Measurements from ENCODE around the gene NEU1. TPM values are rescaled to one million over a fixed set of nuclear protein-coding genes. Genes with fewer than 3 reads are reported as not detected.

The NEU1 gene
- total RNA-seq, 1 experiment from 2014 or later: 36.2 TPM

DNA sequence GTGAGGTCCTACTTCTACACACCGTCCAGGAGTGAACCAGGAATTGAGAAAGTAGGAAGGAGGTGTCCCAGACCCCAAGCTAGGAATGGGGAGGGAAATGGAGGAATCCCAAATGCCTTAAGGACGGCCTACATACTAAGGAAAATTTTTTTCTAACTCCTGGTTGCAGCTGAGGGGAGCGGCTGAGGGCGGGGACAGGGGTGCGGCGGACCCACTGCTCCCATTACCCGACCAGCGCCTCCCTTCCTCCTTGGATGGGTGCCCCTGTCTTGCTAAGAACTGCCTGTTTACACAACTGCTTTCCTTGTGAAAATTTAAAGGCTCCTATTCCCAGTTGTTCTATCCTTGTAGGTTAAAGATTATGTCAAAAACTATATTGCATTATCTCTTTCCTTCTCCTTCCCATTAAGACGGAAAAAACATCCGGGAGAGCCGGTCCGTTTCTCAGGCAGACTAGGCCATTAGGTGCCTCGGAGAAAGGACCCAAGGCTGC, 35.8 kb downstream of the NEU1 start:
- H3K23ac ChIP-seq (ENCODE audit: insufficient read length, low read depth, low read length): no peak overlapping the region
- H3K4me1 Mint-ChIP-seq: peaks cover 48 to 55% of the 10 kb centered on the region in 2 experiments
- H3K9me3 Mint-ChIP-seq: no peaks in the 10 kb centered on the region; a peak in 1 of 5 replicates
- TF ChIP-seq, protein P1, sequence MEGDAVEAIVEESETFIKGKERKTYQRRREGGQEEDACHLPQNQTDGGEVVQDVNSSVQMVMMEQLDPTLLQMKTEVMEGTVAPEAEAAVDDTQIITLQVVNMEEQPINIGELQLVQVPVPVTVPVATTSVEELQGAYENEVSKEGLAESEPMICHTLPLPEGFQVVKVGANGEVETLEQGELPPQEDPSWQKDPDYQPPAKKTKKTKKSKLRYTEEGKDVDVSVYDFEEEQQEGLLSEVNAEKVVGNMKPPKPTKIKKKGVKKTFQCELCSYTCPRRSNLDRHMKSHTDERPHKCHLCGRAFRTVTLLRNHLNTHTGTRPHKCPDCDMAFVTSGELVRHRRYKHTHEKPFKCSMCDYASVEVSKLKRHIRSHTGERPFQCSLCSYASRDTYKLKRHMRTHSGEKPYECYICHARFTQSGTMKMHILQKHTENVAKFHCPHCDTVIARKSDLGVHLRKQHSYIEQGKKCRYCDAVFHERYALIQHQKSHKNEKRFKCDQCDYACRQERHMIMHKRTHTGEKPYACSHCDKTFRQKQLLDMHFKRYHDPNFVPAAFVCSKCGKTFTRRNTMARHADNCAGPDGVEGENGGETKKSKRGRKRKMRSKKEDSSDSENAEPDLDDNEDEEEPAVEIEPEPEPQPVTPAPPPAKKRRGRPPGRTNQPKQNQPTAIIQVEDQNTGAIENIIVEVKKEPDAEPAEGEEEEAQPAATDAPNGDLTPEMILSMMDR (conservative IDR thresholded peaks at IDR 0.05): no peak
- H3K79me1 ChIP-seq (ENCODE audit: insufficient read depth, low read depth, low read length, poor library complexity, severe bottlenecking): no peaks in the 10 kb centered on the region
- H3K9me3 ChIP-seq (ENCODE audit: control insufficient read depth, low read depth, low read length): no peaks in the 10 kb centered on the region
- H3K9ac ChIP-seq (ENCODE audit: extremely low read depth, insufficient read length, low read length): peak overlapping the region; percentile 23
- H3K27ac ChIP-seq (ENCODE audit: insufficient read length, low read depth, low read length): peak overlapping the region; percentile 85
- no peak overlapping the region for H2BK120ac ChIP-seq (ENCODE audit: low read depth, low read length, poor library complexity, severe bottlenecking)
- H3K23me2 ChIP-seq (ENCODE audit: insufficient read length, low read depth, low read length, poor library complexity, severe bottlenecking): peaks cover 20% of the 10 kb centered on the region
- H3K4me3 Mint-ChIP-seq: peak overlapping the region; percentile 84 to 92
- H3K4me1 ChIP-seq (ENCODE audit: insufficient read depth, low read length): peaks cover 5% of the 10 kb centered on the region; the same call in 1 of the 2 replicates
- peak; percentile 76 for DNase-seq
- H2BK12ac ChIP-seq (ENCODE audit: insufficient read length, low read depth, low read length): no peak overlapping the region
- H2BK5ac ChIP-seq (ENCODE audit: insufficient read length, low read length): no peak overlapping the region
- no peak overlapping the region; the same call in 1 of the 2 replicates for H2BK15ac ChIP-seq (ENCODE audit: low read depth, low read length)
- no peak overlapping the region for H2BK20ac ChIP-seq (ENCODE audit: low read depth, low read length, poor library complexity, severe bottlenecking)
- peak overlapping the region; percentile 84 for H3K4me2 ChIP-seq (ENCODE audit: insufficient read depth, insufficient read length, low read length)
- H3K79me2 ChIP-seq (ENCODE audit: insufficient read depth, low read length): peaks cover 5% of the 10 kb centered on the region; the same call in 1 of the 2 replicates
- H3K56ac ChIP-seq (ENCODE audit: insufficient read length, low read depth, low read length): no peak overlapping the region
- H3K27me3 Mint-ChIP-seq (ENCODE audit: low read depth): peaks cover 4% of the 10 kb centered on the region
- H3K18ac ChIP-seq (ENCODE audit: insufficient read length, low read depth, low read length): peak overlapping the region; percentile 9
- H3K27me3 ChIP-seq (ENCODE audit: insufficient read depth, low read length): no peaks in the 10 kb centered on the region
- no peak overlapping the region for H2AK5ac ChIP-seq (ENCODE audit: insufficient read length, low read length)
- no peak overlapping the region for H4K8ac ChIP-seq (replicated peaks; ENCODE audit: insufficient read length, low read depth, low read length)
- peak overlapping the region; percentile 70; the same call in 1 of the 2 replicates for H3K14ac ChIP-seq (ENCODE audit: insufficient read depth, low read length)
- no peaks in the 10 kb centered on the region for H4K20me1 ChIP-seq (ENCODE audit: control insufficient read depth, insufficient read depth, insufficient read length)
- H3K4ac ChIP-seq (ENCODE audit: low read depth, low read length): no peak overlapping the region
- H4K91ac ChIP-seq (ENCODE audit: insufficient read length, low read depth, low read length): no peak overlapping the region
- H3T11ph ChIP-seq (ENCODE audit: low read length): no peak overlapping the region
- H3K27ac Mint-ChIP-seq: peak overlapping the region; percentile 97 to 100 (median 98)
- no peak overlapping the region for H4K5ac ChIP-seq (ENCODE audit: insufficient read length, low read depth, low read length)
- H3K36me3 Mint-ChIP-seq (ENCODE audit: insufficient read depth in 1 of 3, low read depth in 3 of 3): peaks cover 0 to 2% (median 0%) of the 10 kb centered on the region in 3 experiments; a peak in 1 of 7 replicates
- no CpG with 5 or more reads among the region's 13 CpGs for WGBS (ENCODE audit: extremely low coverage, insufficient read length, low lambda C conversion rate)
- no peak overlapping the region for H2AFZ ChIP-seq (ENCODE audit: low read length)
